Measurements from ENCODE around the gene SHISA5. TPM values are rescaled to one million over a fixed set of nuclear protein-coding genes. Genes with fewer than 3 reads are reported as not detected.

Gene SHISA5
- total RNA-seq, 3 donors from 2014 or later (not counting 1 experiment from before 2014, with no cell fraction given): 211 to 237 (median 218) TPM

- H3K4me1 ChIP-seq (ENCODE audit: control insufficient read depth, insufficient read depth, low read length): peaks cover 60% of the 10 kb centered on the region
- H3K36me3 ChIP-seq (ENCODE audit: control insufficient read depth, insufficient read depth, low read length): peaks cover 11% of the 10 kb centered on the region
- no peaks in the 10 kb centered on the region for H3K27me3 ChIP-seq (ENCODE audit: control insufficient read depth, insufficient read depth, low read length)
- 89% methylated on average over 1 of the region's 1 CpG for WGBS (ENCODE audit: insufficient coverage)
- H3K27ac ChIP-seq (ENCODE audit: low read length): peak overlapping the region; percentile 16
- H3K9me3 Mint-ChIP-seq: no peaks in the 10 kb centered on the region
- no peak overlapping the region for H3K4me3 Mint-ChIP-seq
- no peaks in the 10 kb centered on the region for H3K36me3 Mint-ChIP-seq
- no peaks in the 10 kb centered on the region for H3K27me3 Mint-ChIP-seq (ENCODE audit: low read depth in 2 of 2)
- peaks cover 24 to 35% of the 10 kb centered on the region in 2 donors for H3K4me1 Mint-ChIP-seq
- no peak overlapping the region for H3K27ac Mint-ChIP-seq
- no peaks in the 10 kb centered on the region for H3K9me3 ChIP-seq (ENCODE audit: control insufficient read depth, insufficient read depth, low read length)
- H3K4me3 ChIP-seq (ENCODE audit: low read length): no peak overlapping the region
- no peak for TF ChIP-seq CTCF (IDR thresholded peaks at IDR 0.05)
- ATAC-seq (no peak), DNase-seq (no peak)
- intact Hi-C loops (cut with micrococcal nuclease): loop anchor here (1.0 kb wide), 4 partner anchors 35 to 204 kb away; no protein-coding TSS in a partner anchor
Measured at GRCh38 chr3:48436477-48436787, 67.5 kb downstream of the SHISA5 start.

- H3K36me3 Mint-ChIP-seq: no peaks in the 10 kb centered on the region
Measured at GRCh38 chr3:48435774-48436476, 68.0 kb downstream of the SHISA5 start.

GRCh38 chr3:48435223-48435595 lies 68.8 kb downstream of the SHISA5 start:
- Mint-ChIP-seq H3K36me3 (no peaks in the 10 kb centered on the region), H3K9me3 (no peaks in the 10 kb centered on the region), H3K4me1 (peaks cover 16 to 38% of the 10 kb centered on the region in 2 donors), H3K27me3 (ENCODE audit: low read depth in 2 of 2) (no peaks in the 10 kb centered on the region), H3K27ac (no peak overlapping the region), H3K4me3 (no peak overlapping the region)
- Histone ChIP-seq H3K4me1 (ENCODE audit: control insufficient read depth, insufficient read depth, low read length) (peaks cover 53% of the 10 kb centered on the region), H3K36me3 (ENCODE audit: control insufficient read depth, insufficient read depth, low read length) (peaks cover 11% of the 10 kb centered on the region), H3K27ac (ENCODE audit: low read length) (no peak overlapping the region), H3K9me3 (ENCODE audit: control insufficient read depth, insufficient read depth, low read length) (no peaks in the 10 kb centered on the region), H3K27me3 (ENCODE audit: control insufficient read depth, insufficient read depth, low read length) (no peaks in the 10 kb centered on the region), H3K4me3 (ENCODE audit: low read length) (no peak overlapping the region)
- no peak for TF ChIP-seq CTCF (IDR thresholded peaks at IDR 0.05)
- WGBS (ENCODE audit: insufficient coverage): 94% methylated on average over 4 of the region's 4 CpGs
- DNase-seq (no peak), ATAC-seq (no peak)
- intact Hi-C loops (cut with micrococcal nuclease): no loop called here

More at GRCh38 chr3:48435774-48436476, 68.0 kb downstream of the SHISA5 start:
- WGBS (ENCODE audit: insufficient coverage): 48% methylated on average over 7 of the region's 7 CpGs
- intact Hi-C loops (cut with micrococcal nuclease): loop anchor here (1.0 kb wide), 4 partner anchors 35 to 204 kb away; no protein-coding TSS in a partner anchor
- H3K4me3 Mint-ChIP-seq: no peak overlapping the region
- H3K4me1 ChIP-seq (ENCODE audit: control insufficient read depth, insufficient read depth, low read length): peaks cover 56% of the 10 kb centered on the region
- ATAC-seq (peak; percentile 35 to 52 (median 37)), DNase-seq (peak; percentile 79 to 96)
- H3K4me1 Mint-ChIP-seq: peaks cover 19 to 38% of the 10 kb centered on the region in 2 donors
- H3K36me3 ChIP-seq (ENCODE audit: control insufficient read depth, insufficient read depth, low read length): peaks cover 11% of the 10 kb centered on the region
- TF ChIP-seq CTCF (IDR thresholded peaks at IDR 0.05): peak; percentile 94
- H3K9me3 Mint-ChIP-seq: no peaks in the 10 kb centered on the region
- H3K9me3 ChIP-seq (ENCODE audit: control insufficient read depth, insufficient read depth, low read length): no peaks in the 10 kb centered on the region
- no peaks in the 10 kb centered on the region for H3K27me3 Mint-ChIP-seq (ENCODE audit: low read depth in 2 of 2)
- no peak overlapping the region for H3K4me3 ChIP-seq (ENCODE audit: low read length)
- H3K27ac ChIP-seq (ENCODE audit: low read length): peak overlapping the region; percentile 16
- H3K27me3 ChIP-seq (ENCODE audit: control insufficient read depth, insufficient read depth, low read length): no peaks in the 10 kb centered on the region
- H3K27ac Mint-ChIP-seq: no peak overlapping the region
